Mammary epithelial cell (primary cell): Measurements from ENCODE around the gene B3GNT2.

Experiments used
- EZH2 ChIP-seq: IDR thresholded peaks from 2 replicates; pipeline ENCODE4 v1.6.1; 2012; ENCODE audit warnings: low read length, inconsistent platforms, borderline replicate concordance
- TF ChIP-seq, protein P1 (sequence below), 2 donors: IDR thresholded peaks in 1 of 2; conservative IDR thresholded peaks in 1 of 2; 2 replicates each; pipeline ENCODE4 v1.5.1; 2011 to 2012; ENCODE audit warnings: inconsistent platforms in 2 of 2, low read length in 2 of 2, mild to moderate bottlenecking in 2 of 2, control low read depth in 1 of 2, low read depth in 1 of 2; ENCODE audit not compliant: insufficient read depth in 1 of 2; ENCODE audit errors: extremely low read depth in 1 of 2

DNA sequence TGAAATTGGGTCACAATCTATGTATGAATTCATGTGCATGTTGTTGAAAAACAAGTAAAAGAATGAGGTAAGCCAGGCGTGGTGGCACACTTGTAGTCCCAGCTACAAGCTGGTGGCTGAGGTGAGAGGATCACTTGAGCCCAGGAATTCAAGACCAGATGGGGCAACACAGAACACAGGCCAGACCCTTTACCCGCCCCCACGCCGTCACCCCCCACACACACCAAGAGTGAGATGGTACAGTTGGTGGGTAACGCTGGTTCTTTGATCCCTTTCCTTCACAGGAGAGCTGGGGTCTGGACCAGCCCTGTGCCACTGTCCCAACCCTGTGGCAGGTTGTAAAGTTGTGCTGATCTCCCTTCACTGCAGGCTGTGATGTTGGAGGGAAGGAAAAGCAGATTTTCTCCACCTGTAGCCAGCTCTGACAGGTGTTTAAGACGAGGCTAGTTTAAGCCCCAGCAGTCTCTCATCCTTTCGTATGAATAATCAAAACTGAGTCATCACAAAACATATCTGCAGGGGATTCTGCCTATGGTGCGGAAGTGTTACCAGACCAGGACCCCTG is 13.6 kb downstream of the B3GNT2 start:
- TF ChIP-seq, protein P1, sequence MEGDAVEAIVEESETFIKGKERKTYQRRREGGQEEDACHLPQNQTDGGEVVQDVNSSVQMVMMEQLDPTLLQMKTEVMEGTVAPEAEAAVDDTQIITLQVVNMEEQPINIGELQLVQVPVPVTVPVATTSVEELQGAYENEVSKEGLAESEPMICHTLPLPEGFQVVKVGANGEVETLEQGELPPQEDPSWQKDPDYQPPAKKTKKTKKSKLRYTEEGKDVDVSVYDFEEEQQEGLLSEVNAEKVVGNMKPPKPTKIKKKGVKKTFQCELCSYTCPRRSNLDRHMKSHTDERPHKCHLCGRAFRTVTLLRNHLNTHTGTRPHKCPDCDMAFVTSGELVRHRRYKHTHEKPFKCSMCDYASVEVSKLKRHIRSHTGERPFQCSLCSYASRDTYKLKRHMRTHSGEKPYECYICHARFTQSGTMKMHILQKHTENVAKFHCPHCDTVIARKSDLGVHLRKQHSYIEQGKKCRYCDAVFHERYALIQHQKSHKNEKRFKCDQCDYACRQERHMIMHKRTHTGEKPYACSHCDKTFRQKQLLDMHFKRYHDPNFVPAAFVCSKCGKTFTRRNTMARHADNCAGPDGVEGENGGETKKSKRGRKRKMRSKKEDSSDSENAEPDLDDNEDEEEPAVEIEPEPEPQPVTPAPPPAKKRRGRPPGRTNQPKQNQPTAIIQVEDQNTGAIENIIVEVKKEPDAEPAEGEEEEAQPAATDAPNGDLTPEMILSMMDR (conservative IDR thresholded peaks at IDR 0.05 in 1 of 2, IDR thresholded peaks at IDR 0.05 in 1 of 2; ENCODE audit: extremely low read depth in 1 of 2, insufficient read depth in 1 of 2, low read depth in 1 of 2, low read length in 2 of 2) = no peak
- no peak for TF ChIP-seq EZH2
